COLO829 (cell line): ENCODE measurements around the gene FRMD4A.

Experiments
- DNase-seq: peaks from one replicate; pipeline ENCODE4 v3.0.0; 2012; ENCODE audit warnings: low spot score

The FRMD4A gene

DNA sequence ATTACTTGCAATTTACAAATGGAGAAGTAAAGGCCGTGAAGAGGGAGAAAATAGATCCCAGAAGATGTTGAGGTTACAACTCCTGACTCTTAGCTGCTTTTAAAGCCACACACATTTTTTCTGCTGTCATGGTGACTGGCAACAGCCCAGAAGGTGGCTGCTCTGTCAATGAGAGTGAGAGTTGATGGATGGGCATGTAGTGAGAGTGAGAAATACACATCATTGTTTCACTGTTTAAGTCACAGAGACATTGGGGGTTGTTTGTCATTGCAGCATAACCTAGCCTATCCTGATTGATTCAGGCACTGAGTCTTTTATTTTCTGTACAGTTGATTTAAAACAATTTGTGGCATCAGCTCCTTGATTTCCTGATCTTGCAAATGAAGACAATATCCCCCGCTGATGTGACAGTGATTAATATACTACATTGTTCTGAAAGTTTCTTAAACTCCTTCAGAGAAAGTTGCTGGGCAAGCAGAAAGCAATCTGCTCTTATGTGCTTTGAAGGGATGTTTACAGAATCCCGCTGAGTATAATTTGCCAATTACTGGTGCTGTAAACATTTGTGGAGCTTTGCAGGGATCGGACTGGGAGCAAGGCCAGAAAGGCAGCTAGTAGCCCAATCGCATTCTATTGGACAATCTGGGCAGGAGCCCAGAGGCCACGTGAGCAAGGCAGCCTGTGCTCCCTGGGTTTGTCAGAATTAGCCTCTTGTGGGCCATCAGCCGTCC lies 514.4 kb downstream of the FRMD4A start:
- no peak for DNase-seq

GRCh38 chr10:13815756-13816155 lies 515.0 kb downstream of the FRMD4A start:
- no peak for DNase-seq

GRCh38 chr10:13813550-13813949 lies 517.2 kb downstream of the FRMD4A start:
- DNase-seq, result no peak

DNA sequence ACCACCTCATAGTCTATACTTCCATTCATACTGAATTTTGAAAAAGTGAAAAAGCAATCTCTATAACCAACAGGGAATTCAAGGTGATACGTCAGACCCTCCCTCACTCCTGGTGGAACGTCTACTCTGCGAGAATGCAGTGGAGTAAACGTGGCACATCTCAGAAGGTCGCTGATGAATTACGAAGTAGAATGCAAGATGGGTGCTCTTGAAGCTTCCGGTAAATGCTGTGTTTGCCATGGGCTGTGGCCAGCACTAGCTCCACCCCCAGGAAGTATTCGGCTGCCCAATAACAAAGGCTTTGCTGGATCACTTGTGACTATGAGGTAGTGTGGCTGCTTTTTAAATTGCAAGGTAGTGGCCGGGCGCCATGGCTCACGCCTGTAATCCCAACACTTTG lies 517.9 kb downstream of the FRMD4A start:
- no peak for DNase-seq

GRCh38 chr10:13810568-13810967 lies 520.2 kb downstream of the FRMD4A start:
- no peak for DNase-seq

DNA sequence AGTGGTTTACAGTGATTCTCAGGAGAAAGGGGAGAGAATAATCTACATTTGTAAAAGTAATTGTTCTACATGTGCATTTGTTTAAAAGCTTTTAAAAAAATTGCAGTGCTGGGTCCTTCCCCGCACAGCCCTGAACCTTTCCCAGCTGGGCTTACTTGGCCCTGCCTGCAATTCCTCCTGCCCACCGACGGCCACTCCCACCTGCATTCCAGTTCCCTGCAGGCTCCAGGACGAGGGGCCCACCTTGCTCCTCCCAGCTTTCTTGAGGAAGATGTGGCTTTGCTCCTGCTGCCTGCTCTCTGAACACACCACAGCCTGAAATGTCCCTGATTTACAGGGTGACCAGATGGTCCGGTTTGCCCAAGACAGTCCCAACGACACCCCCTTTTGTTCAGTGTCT lies 521.3 kb downstream of the FRMD4A start:
- DNase-seq, result no peak

GRCh38 chr10:13808556-13809391 lies 522.0 kb downstream of the FRMD4A start:
- no peak for DNase-seq

- DNase-seq, result no peak
These were observed 524.3 kb downstream of the FRMD4A start for GRCh38 chr10:13806419-13806818.

DNA sequence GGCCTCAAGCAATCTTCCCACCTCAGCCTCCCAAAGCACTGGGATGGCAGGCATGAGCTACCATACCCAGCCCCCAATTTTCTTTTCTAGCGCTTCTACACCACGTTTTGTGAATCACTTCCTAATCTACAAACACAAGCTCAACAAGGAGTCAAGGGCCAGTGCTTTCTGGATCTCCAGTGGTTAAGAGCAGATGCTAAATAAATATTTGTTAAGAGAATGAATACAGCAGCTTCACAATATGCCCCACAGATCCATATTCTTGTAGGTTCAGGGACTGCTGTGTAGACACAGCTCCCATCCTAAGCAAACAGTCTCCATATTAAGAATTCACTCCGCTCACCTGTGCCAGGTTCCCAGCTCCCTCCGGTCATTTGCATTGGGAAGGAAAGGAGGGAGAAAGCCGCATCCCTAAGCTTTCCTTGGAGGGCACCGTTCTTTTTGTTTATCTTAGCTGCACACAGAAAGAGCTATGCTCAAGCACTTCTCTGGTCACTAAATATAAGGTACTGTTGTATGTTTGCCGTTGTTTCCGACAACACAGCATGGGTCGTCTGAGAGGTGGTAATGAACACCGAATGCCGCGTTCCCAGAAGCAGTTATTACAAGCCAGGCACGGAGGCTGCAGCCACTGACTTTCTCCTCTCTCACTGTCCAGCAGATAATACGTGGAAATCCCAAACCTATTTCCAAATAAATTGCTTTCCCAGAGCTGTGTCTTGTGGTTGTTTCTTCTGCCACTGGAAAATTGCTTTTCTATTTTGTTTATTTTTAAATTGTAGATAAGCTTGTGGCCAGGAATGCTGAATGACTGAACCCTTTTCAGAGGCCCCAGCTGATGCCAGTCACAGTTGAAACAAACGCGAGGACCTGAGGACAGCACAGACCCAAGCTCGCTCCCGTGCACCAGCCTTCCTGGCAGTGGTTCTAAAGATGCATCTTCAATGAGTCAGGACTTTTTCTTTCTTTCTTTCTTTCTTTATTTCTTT lies 526.9 kb downstream of the FRMD4A start:
- DNase-seq, result no peak

- DNase-seq, result no peak
These were observed 528.8 kb downstream of the FRMD4A start for GRCh38 chr10:13801907-13802288.

GRCh38 chr10:13801156-13801906 lies 529.4 kb downstream of the FRMD4A start:
- no peak for DNase-seq

- no peak for DNase-seq
These were observed 533.6 kb downstream of the FRMD4A start for GRCh38 chr10:13797164-13797563.

GRCh38 chr10:13795653-13796555 lies 534.8 kb downstream of the FRMD4A start:
- no peak for DNase-seq

DNA sequence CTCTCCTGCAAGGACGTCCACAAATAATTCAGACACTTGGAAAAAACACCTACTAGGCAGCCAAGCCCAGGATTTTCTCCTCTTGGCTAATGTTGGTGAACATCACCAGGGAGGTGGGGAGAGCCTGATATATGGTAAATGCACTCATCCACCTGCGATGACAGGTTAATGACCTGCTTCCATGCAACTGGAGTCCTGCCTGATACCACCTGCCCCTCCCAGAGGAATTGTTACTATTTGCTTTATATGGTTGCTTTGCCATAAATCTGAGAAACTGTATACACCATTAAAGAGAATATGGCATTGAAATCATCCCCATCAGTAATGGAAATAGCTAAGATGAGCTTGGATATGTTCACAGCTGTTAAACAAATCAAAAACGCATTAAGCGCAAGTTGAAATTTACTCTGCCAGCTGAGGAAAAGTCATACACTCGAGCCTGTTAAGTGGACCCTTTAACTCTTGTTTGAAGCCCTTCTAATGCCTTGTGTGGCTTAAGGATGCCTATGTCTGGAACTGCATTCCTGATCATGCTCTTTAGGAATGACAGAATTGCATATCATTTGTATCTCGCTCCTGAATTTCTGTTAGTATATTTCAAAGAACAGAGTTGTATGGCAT lies 535.6 kb downstream of the FRMD4A start:
- no peak for DNase-seq

DNA sequence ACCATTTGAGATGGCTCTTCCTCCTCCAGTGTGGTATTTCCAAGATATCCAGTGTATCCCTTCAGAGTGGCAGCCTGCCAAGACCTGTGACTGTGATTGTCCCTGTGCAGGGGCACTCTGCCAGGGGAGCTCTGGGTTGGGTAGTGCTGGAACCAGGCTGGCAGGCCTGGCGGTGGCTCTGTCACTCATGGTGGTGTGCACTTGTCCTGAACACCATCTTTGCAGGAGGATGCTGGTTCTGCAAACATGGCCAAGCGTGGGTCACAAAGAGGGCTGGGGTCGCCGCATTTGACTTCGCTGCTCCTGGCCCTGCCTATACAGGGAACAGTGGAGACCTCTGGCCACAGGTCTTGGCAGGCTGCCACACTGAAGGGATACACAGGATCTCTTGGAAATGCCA lies 538.7 kb downstream of the FRMD4A start:
- no peak for DNase-seq

DNA sequence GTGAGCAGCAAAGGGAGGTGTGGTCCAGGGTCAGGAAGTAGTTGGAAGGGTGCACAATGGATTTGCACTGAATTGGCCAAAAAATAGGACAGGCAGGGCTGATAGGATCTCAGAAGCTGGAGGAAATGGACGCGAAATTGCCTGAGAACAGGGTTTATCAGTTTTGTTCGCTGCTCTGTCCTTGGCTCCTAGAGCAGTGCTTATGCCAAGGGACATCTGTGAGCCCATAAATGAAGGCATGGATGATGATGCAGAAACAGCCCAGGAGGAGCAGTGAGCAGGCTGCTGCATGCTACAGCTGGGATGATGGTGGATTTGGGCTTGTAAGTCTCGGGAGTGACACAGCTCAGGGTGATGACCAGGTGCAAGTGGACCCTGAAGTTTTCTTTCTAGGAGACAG lies 539.2 kb downstream of the FRMD4A start:
- DNase-seq, result no peak

- DNase-seq, result no peak
These were observed 540.5 kb downstream of the FRMD4A start for GRCh38 chr10:13790196-13790595.

DNA sequence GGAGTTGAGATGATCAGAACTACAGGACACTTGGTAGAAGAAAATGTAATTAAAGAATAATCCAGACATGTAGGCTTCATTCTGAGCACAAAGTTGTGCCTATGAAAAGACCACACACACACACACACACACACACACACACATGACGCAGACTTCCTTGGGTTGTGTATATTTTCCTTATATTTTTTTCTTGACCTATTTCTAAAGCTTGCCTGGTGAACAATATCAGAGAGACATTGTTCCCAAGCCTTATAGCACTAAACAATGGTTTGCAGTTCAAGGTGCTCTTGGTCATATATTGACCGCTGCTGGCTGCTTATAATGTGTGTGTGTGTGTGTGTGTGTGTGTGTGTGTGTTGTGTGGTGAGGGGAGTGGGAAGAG lies 541.3 kb downstream of the FRMD4A start:
- DNase-seq, result no peak

- no peak for DNase-seq
These were observed 541.8 kb downstream of the FRMD4A start for GRCh38 chr10:13788711-13789447.

GRCh38 chr10:13788320-13788600 lies 542.5 kb downstream of the FRMD4A start:
- DNase-seq, result no peak
